BE2C (cell line): ENCODE data around the gene LRRC2.

Source experiments
- DNase-seq: peaks from one replicate; pipeline ENCODE4 v3.0.0-alpha.2; 2020
- H3K27me3 ChIP-seq: fragments of 250-450 bp; sonication (Bioruptor Pico); 2 replicates; pipeline ENCODE4 v1.5.1; 2020; ENCODE audit warnings: mild to moderate bottlenecking
- H3K36me3 ChIP-seq: fragments of 250-450 bp; sonication (Bioruptor Pico); 2 replicates; pipeline ENCODE4 v1.5.1; 2020; ENCODE audit warnings: mild to moderate bottlenecking
- H3K4me1 ChIP-seq: fragments of 250-450 bp; sonication (Bioruptor Pico); 2 replicates; pipeline ENCODE4 v1.5.1; 2020
- H3K4me3 ChIP-seq: 2 replicates; pipeline ENCODE4 v1.5.1; 2011; ENCODE audit warnings: low read depth, low read length
- H3K9me3 ChIP-seq: fragments of 250-450 bp; sonication (Bioruptor Pico); 2 replicates; pipeline ENCODE4 v1.5.1; 2020
- TF ChIP-seq, protein P1 (sequence below): IDR thresholded peaks from 2 replicates; pipeline ENCODE4 v1.5.1; 2012; ENCODE audit warnings: mild to moderate bottlenecking, low read depth, low read length

Gene LRRC2

GRCh38 chr3:46571684-46572083 is 5.6 kb upstream of the LRRC2 start:
- TF ChIP-seq, protein P1, sequence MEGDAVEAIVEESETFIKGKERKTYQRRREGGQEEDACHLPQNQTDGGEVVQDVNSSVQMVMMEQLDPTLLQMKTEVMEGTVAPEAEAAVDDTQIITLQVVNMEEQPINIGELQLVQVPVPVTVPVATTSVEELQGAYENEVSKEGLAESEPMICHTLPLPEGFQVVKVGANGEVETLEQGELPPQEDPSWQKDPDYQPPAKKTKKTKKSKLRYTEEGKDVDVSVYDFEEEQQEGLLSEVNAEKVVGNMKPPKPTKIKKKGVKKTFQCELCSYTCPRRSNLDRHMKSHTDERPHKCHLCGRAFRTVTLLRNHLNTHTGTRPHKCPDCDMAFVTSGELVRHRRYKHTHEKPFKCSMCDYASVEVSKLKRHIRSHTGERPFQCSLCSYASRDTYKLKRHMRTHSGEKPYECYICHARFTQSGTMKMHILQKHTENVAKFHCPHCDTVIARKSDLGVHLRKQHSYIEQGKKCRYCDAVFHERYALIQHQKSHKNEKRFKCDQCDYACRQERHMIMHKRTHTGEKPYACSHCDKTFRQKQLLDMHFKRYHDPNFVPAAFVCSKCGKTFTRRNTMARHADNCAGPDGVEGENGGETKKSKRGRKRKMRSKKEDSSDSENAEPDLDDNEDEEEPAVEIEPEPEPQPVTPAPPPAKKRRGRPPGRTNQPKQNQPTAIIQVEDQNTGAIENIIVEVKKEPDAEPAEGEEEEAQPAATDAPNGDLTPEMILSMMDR: no peak
- H3K27me3 ChIP-seq: no peaks in the 10 kb centered on the region
- H3K9me3 ChIP-seq: no peaks in the 10 kb centered on the region
- no peaks in the 10 kb centered on the region for H3K36me3 ChIP-seq
- no peaks in the 10 kb centered on the region for H3K4me1 ChIP-seq
- H3K4me3 ChIP-seq: no peak overlapping the region
- no peak for DNase-seq

DNA sequence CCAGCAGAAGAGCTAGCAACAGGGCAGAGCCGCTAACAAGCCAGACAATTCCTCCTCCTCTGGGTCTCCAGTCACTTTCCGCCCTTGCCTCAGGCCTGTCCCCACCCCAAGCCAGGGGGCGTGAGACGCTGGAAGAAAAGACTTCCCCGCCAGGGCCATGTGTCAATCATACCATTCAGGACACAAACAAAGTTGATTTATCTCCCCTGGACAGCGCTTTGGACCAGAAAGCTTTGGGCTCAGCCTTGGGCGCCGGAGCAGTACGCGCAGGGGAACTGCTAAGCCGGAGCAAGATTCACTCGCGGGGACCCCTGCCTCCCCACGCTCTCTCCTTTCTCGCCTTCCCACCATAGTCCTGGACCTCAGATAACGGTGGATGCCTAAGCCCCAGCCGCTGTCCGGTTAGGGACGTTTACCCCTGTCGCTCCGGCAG is 479 bp downstream of the LRRC2 start:
- Histone ChIP-seq H3K4me1 (no peaks in the 10 kb centered on the region), H3K9me3 (no peaks in the 10 kb centered on the region), H3K4me3 (peak overlapping the region; percentile 59), H3K36me3 (no peaks in the 10 kb centered on the region), H3K27me3 (no peaks in the 10 kb centered on the region)
- peak; percentile 12 for DNase-seq
- TF ChIP-seq, protein P1: 0 out of 2 replicates have a peak, but pooled peaks have one; percentile 3

- H3K9me3 ChIP-seq: no peaks in the 10 kb centered on the region
- H3K27me3 ChIP-seq: no peaks in the 10 kb centered on the region
- H3K4me1 ChIP-seq: no peaks in the 10 kb centered on the region
- TF ChIP-seq, protein P1: no peak
- DNase-seq: no peak
- H3K4me3 ChIP-seq: no peak overlapping the region; the same call in 1 of the 2 replicates
- no peaks in the 10 kb centered on the region for H3K36me3 ChIP-seq
These were observed 1.0 kb downstream of the LRRC2 start for GRCh38 chr3:46565077-46565476.

GRCh38 chr3:46564190-46565021 is 1.7 kb downstream of the LRRC2 start:
- no peak for DNase-seq
- TF ChIP-seq, protein P1: no peak
- no peaks in the 10 kb centered on the region for H3K9me3 ChIP-seq

GRCh38 chr3:46561951-46562350 is 4.2 kb downstream of the LRRC2 start:
- H3K27me3 ChIP-seq: no peaks in the 10 kb centered on the region
- TF ChIP-seq, protein P1: no peak
- no peak for DNase-seq
- H3K9me3 ChIP-seq: no peaks in the 10 kb centered on the region
- no peaks in the 10 kb centered on the region for H3K36me3 ChIP-seq
- H3K4me1 ChIP-seq: no peaks in the 10 kb centered on the region
- H3K4me3 ChIP-seq: no peak overlapping the region

More at GRCh38 chr3:46564190-46565021, 1.7 kb downstream of the LRRC2 start:
- Histone ChIP-seq H3K4me3 (no peak overlapping the region), H3K4me1 (no peaks in the 10 kb centered on the region), H3K36me3 (no peaks in the 10 kb centered on the region), H3K27me3 (no peaks in the 10 kb centered on the region)

GRCh38 chr3:46561511-46561910 is 4.6 kb downstream of the LRRC2 start:
- Histone ChIP-seq H3K4me3 (no peak overlapping the region), H3K4me1 (no peaks in the 10 kb centered on the region), H3K27me3 (no peaks in the 10 kb centered on the region), H3K9me3 (no peaks in the 10 kb centered on the region), H3K36me3 (no peaks in the 10 kb centered on the region)
- TF ChIP-seq, protein P1: no peak
- DNase-seq: no peak
